ENCODE data around the gene ASGR2. TPM values are rescaled to one million over a fixed set of nuclear protein-coding genes. Genes with fewer than 3 reads are reported as not detected.

ASGR2 gene
- total RNA-seq, 1 donor = 12.9 TPM

DNA sequence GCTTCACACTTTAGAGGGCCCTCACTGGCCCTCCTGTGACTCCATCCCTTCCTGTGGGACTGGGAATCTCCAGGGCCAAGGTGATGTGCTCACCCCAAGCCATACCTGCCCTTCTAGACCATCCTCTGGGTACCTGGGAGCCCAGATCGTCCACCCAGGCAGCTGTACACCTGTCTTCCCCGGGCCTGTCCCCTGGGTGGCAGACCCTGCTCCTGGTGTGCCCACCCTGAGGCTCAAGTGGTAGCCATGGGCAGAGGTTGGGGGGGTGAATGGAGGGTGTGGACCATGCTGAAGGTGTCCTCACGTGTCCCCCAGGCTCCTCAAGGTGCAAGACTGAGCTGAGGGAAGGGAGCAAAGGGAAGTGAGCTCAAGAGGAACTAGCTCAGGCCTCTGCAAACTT, 43.9 kb downstream of the ASGR2 start:
- Histone ChIP-seq H3K4me3 (ENCODE audit: low read length) (no peak overlapping the region), H3K9me3 (ENCODE audit: low read depth, low read length) (no peaks in the 10 kb centered on the region), H3K27me3 (ENCODE audit: insufficient read depth, low read length) (no peaks in the 10 kb centered on the region), H3K4me1 (ENCODE audit: insufficient read depth, low read length) (peaks cover 4% of the 10 kb centered on the region)

GRCh38 chr17:7068268-7068667, 46.4 kb downstream of the ASGR2 start:
- H3K9me3 ChIP-seq (ENCODE audit: low read depth, low read length) = no peaks in the 10 kb centered on the region
- no peak overlapping the region for H3K4me3 ChIP-seq (ENCODE audit: low read length)
- H3K4me1 ChIP-seq (ENCODE audit: insufficient read depth, low read length) = peaks cover 4% of the 10 kb centered on the region
- H3K27me3 ChIP-seq (ENCODE audit: insufficient read depth, low read length) = no peaks in the 10 kb centered on the region

DNA sequence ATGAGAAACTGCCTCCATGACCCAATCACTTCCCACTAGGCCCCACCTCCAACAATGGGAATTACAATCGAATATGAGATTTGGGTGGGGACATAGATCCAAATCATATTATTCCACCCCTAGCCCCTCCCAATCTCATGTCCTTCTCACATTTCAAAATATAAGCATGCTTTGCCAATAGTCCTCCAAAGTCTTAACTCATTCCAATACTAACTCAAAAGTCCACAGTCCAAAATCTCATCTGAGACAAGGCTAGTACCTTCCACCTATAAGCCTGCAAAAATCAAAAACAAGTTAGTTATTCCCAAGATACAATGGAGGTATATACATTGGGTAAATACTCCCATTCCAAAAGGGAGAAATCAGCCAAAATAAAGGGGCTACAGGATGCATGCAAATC, 47.4 kb downstream of the ASGR2 start:
- H3K4me3 ChIP-seq (ENCODE audit: low read length) = no peak overlapping the region
- no peaks in the 10 kb centered on the region for H3K9me3 ChIP-seq (ENCODE audit: low read depth, low read length)
- peaks cover 4% of the 10 kb centered on the region for H3K4me1 ChIP-seq (ENCODE audit: insufficient read depth, low read length)
- H3K27me3 ChIP-seq (ENCODE audit: insufficient read depth, low read length) = no peaks in the 10 kb centered on the region

- Histone ChIP-seq H3K27me3 (ENCODE audit: insufficient read depth, low read length) (no peaks in the 10 kb centered on the region), H3K4me1 (ENCODE audit: insufficient read depth, low read length) (no peaks in the 10 kb centered on the region), H3K4me3 (ENCODE audit: low read length) (no peak overlapping the region), H3K9me3 (ENCODE audit: low read depth, low read length) (no peaks in the 10 kb centered on the region)
Measured at GRCh38 chr17:7064261-7064660, 50.4 kb downstream of the ASGR2 start.

DNA sequence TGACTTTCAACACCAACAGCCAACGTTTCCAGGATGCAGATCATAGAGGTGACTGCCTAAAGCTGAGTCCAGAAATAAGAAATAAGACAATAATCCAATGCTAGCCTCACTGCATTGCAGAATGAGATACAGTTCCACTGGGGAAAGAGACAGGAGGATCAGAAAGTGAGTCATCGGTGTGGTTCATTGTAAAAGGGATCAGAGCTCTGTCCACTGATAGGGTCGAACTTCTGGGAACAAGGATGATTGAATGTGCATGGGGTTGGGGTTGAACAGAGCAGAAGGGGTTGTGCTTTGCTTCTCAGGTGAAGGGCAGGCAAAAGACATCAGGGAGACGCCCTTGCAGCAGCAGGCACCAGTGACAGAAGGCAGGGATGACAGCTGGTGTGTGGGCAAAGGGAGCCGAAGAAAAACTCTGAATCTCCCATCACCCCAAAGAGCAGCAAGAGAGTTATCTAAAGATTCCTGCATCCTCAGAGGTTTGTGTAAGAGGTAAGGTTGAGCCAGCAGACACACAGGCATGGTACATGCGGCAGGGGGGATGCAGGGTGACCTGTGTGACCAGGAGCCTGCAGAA, 51.0 kb downstream of the ASGR2 start:
- no peaks in the 10 kb centered on the region for H3K9me3 ChIP-seq (ENCODE audit: low read depth, low read length)
- H3K4me3 ChIP-seq (ENCODE audit: low read length) = no peak overlapping the region
- H3K27me3 ChIP-seq (ENCODE audit: insufficient read depth, low read length) = no peaks in the 10 kb centered on the region
- H3K4me1 ChIP-seq (ENCODE audit: insufficient read depth, low read length) = no peaks in the 10 kb centered on the region

DNA sequence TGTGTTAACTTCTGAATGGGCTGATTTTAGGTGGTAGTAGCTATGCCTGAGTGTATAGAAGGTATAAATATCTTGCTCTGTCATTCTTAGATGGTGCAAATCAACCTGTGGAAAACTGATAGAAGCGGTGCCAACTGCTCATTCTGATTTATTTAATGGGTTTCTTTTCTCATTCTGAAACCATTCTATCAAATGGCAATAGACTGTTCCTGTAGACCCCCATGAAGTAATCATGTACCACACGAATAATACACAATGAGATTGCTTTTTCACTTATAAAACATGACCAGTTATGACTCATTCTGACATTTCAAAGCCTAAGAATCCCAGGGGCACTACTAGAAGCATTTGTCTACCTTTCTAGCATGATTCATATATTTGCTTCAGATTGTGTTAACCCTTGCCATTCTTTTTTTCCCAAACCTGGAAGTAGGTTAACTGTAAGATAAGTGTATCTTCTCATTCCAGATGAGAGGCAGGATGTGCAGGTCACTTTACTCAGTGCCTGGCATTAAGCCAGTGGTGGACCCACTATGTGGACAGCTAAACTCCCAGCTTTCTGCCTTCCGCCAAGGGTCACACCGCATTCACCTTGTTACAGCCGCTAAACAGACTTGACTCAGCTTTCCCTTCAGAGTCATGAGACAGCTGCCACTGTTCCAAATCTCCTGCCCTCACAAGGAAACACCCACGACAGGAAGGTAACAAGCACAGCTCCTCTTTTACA, 54.3 kb downstream of the ASGR2 start:
- Histone ChIP-seq H3K4me3 (ENCODE audit: low read length) (no peak overlapping the region), H3K4me1 (ENCODE audit: insufficient read depth, low read length) (no peaks in the 10 kb centered on the region), H3K27me3 (ENCODE audit: insufficient read depth, low read length) (no peaks in the 10 kb centered on the region), H3K9me3 (ENCODE audit: low read depth, low read length) (no peaks in the 10 kb centered on the region)

DNA sequence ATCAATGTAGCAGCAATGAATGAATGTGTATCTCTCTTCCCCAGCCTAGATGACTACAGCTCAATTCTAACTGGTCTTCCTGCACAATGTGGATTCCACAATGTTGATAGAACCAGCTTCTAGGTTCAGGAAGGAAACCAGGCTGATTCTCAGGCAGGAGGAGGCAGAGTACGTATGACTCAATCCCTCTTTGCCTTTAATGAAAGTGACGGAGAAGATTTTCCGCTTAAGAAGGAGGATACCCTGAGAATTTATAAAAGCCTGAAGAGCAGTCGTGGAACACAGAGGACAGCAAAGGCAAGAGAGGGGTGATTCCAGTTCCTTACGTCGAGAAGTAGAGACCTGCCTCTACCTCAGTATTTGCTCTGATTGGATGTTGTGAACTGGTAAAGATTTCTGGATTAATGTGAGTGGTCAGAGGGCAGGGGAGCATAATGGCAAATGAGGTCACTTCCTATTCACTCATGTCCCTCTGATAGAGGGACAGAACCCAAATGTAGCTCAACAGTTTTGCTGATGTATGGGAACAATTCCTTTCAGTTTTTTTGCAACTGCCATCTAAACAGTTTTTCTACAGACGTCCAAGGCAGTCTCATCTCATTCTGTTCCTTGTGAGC, 55.7 kb downstream of the ASGR2 start:
- H3K27me3 ChIP-seq (ENCODE audit: insufficient read depth, low read length) = no peaks in the 10 kb centered on the region
- no peaks in the 10 kb centered on the region for H3K9me3 ChIP-seq (ENCODE audit: low read depth, low read length)
- H3K4me3 ChIP-seq (ENCODE audit: low read length) = no peak overlapping the region
- peaks cover 8% of the 10 kb centered on the region for H3K4me1 ChIP-seq (ENCODE audit: insufficient read depth, low read length)

DNA sequence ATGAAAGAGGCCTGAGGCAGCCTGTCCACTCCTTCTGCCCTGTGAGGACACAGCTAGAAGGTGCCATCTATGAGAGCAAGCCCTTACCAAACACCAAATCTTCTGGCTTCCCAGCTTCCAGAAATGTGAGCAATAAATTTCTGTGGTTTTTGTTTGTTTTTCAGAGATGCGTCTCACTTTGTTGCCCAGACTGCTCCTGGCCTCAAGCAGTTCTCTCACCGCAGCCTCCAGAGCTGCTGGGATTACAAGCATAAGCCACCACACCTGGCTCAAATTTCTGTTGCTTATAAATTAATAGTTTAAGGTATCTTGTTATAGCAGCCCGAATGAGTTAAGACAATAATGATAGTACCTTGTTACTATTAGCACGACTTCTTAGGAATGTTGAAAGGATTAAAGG, 58.2 kb downstream of the ASGR2 start:
- peaks cover 12% of the 10 kb centered on the region for H3K4me1 ChIP-seq (ENCODE audit: insufficient read depth, low read length)
- H3K4me3 ChIP-seq (ENCODE audit: low read length) = no peak overlapping the region
- no peaks in the 10 kb centered on the region for H3K27me3 ChIP-seq (ENCODE audit: insufficient read depth, low read length)
- no peaks in the 10 kb centered on the region for H3K9me3 ChIP-seq (ENCODE audit: low read depth, low read length)

Other genes with a start within 250 kb of the ASGR2 start
- 4.4 TPM for gene ALOX12, start 118.8 kb downstream of the ASGR2 start, total RNA-seq
- 76.8 TPM for gene RNASEK, start 102.2 kb downstream of the ASGR2 start, total RNA-seq
- not detected for gene BCL6B, start 91.8 kb downstream of the ASGR2 start, total RNA-seq
- gene SLC16A13, start 78.8 kb downstream of the ASGR2 start, total RNA-seq = 0.42 TPM
- 0.63 TPM for gene SLC16A11, start 70.7 kb downstream of the ASGR2 start, total RNA-seq
- gene CLEC10A, start 34.6 kb downstream of the ASGR2 start, total RNA-seq = 8.6 TPM
- 4.6 TPM for gene ASGR1, start 64.5 kb upstream of the ASGR2 start, total RNA-seq
- 9.0 TPM for gene DLG4, start 105.0 kb upstream of the ASGR2 start, total RNA-seq
- 143 TPM for gene ACADVL, start 105.1 kb upstream of the ASGR2 start, total RNA-seq
- gene DVL2, start 119.7 kb upstream of the ASGR2 start, total RNA-seq = 23.1 TPM
- gene PHF23, start 124.6 kb upstream of the ASGR2 start, total RNA-seq = 6.5 TPM
- gene GABARAP, start 127.6 kb upstream of the ASGR2 start, total RNA-seq = 396 TPM
- 38.8 TPM for gene CTDNEP1, start 136.9 kb upstream of the ASGR2 start, total RNA-seq
- gene ELP5, start 137.4 kb upstream of the ASGR2 start, total RNA-seq = 14.4 TPM
- gene CLDN7, start 147.7 kb upstream of the ASGR2 start, total RNA-seq = 0.10 TPM
- gene SLC2A4, start 166.9 kb upstream of the ASGR2 start, total RNA-seq = not detected
- gene YBX2, start 179.8 kb upstream of the ASGR2 start, total RNA-seq = not detected
- 340 TPM for gene EIF5A, start 192.8 kb upstream of the ASGR2 start, total RNA-seq
- 65.9 TPM for gene GPS2, start 200.5 kb upstream of the ASGR2 start, total RNA-seq
- 4.8 TPM for gene NEURL4, start 214.5 kb upstream of the ASGR2 start, total RNA-seq
- gene ACAP1, start 221.7 kb upstream of the ASGR2 start, total RNA-seq = 107 TPM
- gene KCTD11, start 237.3 kb upstream of the ASGR2 start, total RNA-seq = 0.73 TPM
- gene TMEM95, start 240.3 kb upstream of the ASGR2 start, total RNA-seq = not detected